Measurements from ENCODE around the gene PSMA2.

The PSMA2 gene

DNA sequence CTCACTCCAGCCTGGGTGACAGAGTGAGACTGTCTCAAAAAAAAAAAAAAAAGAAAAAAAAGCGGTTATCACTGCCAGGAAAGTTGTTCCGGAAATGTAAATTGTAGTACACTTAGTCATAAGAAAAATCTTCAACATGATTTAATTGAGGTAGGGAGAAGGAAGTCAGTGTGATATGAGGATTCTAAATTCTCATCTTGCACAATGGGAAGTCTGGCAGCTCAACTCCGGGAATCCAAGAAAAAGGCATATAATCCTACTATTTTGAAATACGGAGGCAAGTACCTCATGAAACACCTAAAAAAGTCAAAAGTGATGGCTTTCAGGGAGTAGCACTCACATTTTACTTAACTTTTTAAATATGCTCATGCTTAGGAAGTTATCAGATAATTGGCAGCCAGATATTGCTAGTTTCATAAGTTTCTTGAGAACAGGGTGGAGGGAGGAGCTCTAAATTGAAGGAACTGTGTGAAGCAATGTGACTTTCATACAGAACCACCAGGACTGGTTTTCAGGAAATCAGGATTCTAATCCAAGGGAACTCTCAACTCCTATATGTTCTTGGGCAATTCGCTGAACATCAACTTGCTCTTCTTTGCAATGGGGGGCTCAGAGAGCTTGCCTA lies 17.4 kb downstream of the PSMA2 start:
- Histone ChIP-seq H3K27ac (replicated peaks) (no peak overlapping the region), H3K4me3 (replicated peaks; ENCODE audit: insufficient read depth, low read length) (no peak overlapping the region), H3K27me3 (ENCODE audit: insufficient read depth, poor library complexity, severe bottlenecking) (no peaks in the 10 kb centered on the region)
- TF ChIP-seq GABPA (IDR thresholded peaks at IDR 0.05; ENCODE audit: low read depth) (no peak), SPI1 (IDR thresholded peaks at IDR 0.05; ENCODE audit: borderline replicate concordance, low read depth) (no peak)
- no peak for DNase-seq (ENCODE audit: low read depth in 1 of 2, low spot score in 1 of 2)

DNA sequence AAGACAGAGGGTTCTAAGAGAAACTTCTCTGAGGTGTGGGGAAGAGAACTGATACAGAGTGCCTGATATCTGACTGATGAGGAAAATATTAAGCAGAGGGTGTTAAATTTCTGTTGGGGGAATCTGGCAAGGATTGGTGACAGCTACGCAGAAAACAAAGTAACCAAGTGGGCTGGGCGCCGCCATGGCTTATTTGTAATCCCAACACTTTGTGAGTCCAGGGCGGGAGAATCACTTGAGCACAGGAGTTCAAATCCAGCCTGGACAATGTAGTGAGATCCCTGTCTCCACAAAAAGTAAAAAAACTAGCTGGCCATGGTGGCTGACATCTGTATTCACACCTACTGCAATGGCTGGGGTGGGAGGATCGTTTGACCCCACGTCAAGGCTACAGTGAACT lies 18.0 kb downstream of the PSMA2 start:
- TF ChIP-seq POLR2AphosphoS5 (IDR thresholded peaks at IDR 0.05; ENCODE audit: low read depth) (no peak), GABPA (IDR thresholded peaks at IDR 0.05; ENCODE audit: low read depth) (no peak), SPI1 (IDR thresholded peaks at IDR 0.05; ENCODE audit: borderline replicate concordance, low read depth) (no peak)
- TF ChIP-seq, protein P1, sequence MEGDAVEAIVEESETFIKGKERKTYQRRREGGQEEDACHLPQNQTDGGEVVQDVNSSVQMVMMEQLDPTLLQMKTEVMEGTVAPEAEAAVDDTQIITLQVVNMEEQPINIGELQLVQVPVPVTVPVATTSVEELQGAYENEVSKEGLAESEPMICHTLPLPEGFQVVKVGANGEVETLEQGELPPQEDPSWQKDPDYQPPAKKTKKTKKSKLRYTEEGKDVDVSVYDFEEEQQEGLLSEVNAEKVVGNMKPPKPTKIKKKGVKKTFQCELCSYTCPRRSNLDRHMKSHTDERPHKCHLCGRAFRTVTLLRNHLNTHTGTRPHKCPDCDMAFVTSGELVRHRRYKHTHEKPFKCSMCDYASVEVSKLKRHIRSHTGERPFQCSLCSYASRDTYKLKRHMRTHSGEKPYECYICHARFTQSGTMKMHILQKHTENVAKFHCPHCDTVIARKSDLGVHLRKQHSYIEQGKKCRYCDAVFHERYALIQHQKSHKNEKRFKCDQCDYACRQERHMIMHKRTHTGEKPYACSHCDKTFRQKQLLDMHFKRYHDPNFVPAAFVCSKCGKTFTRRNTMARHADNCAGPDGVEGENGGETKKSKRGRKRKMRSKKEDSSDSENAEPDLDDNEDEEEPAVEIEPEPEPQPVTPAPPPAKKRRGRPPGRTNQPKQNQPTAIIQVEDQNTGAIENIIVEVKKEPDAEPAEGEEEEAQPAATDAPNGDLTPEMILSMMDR (IDR thresholded peaks at IDR 0.05; ENCODE audit: insufficient read depth, low read length) = no peak
- TF ChIP-seq, protein P2, sequence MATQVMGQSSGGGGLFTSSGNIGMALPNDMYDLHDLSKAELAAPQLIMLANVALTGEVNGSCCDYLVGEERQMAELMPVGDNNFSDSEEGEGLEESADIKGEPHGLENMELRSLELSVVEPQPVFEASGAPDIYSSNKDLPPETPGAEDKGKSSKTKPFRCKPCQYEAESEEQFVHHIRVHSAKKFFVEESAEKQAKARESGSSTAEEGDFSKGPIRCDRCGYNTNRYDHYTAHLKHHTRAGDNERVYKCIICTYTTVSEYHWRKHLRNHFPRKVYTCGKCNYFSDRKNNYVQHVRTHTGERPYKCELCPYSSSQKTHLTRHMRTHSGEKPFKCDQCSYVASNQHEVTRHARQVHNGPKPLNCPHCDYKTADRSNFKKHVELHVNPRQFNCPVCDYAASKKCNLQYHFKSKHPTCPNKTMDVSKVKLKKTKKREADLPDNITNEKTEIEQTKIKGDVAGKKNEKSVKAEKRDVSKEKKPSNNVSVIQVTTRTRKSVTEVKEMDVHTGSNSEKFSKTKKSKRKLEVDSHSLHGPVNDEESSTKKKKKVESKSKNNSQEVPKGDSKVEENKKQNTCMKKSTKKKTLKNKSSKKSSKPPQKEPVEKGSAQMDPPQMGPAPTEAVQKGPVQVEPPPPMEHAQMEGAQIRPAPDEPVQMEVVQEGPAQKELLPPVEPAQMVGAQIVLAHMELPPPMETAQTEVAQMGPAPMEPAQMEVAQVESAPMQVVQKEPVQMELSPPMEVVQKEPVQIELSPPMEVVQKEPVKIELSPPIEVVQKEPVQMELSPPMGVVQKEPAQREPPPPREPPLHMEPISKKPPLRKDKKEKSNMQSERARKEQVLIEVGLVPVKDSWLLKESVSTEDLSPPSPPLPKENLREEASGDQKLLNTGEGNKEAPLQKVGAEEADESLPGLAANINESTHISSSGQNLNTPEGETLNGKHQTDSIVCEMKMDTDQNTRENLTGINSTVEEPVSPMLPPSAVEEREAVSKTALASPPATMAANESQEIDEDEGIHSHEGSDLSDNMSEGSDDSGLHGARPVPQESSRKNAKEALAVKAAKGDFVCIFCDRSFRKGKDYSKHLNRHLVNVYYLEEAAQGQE (IDR thresholded peaks at IDR 0.05; ENCODE audit: insufficient replicate concordance, low read depth) = no peak
- peak overlapping the region; percentile 20 for H3K27ac ChIP-seq (replicated peaks)
- no peaks in the 10 kb centered on the region for H3K27me3 ChIP-seq (ENCODE audit: insufficient read depth, poor library complexity, severe bottlenecking)
- DNase-seq (ENCODE audit: low read depth in 1 of 2, low spot score in 1 of 2) = no peak
- H3K4me3 ChIP-seq (replicated peaks; ENCODE audit: insufficient read depth, low read length) = no peak overlapping the region

DNA sequence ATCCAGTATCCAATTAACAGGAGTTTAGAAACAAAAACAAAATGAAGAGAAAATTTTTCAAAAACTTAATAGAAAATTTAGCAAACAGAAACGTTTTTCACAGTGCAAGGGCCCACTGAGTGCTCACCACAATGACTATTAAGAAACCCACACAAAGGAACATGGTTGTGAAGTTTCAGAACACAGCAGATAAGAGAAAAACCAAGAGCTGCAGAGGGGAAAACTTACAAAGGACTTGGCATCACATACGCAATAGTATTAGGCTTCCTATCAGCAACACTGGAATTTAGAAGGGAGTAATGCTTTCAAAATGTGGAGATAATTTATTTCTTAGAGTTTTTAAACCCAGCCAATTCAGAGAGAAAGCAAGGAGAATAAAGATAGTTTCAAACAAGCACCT lies 18.4 kb downstream of the PSMA2 start:
- DNase-seq (ENCODE audit: low read depth in 1 of 2, low spot score in 1 of 2) = no peak
- no peak for TF ChIP-seq POLR2AphosphoS5 (IDR thresholded peaks at IDR 0.05; ENCODE audit: low read depth)
- TF ChIP-seq, protein P2 (IDR thresholded peaks at IDR 0.05; ENCODE audit: insufficient replicate concordance, low read depth) = no peak
- TF ChIP-seq, protein P1 (IDR thresholded peaks at IDR 0.05; ENCODE audit: insufficient read depth, low read length) = no peak
- no peak for TF ChIP-seq SPI1 (IDR thresholded peaks at IDR 0.05; ENCODE audit: borderline replicate concordance, low read depth)
- TF ChIP-seq GABPA (IDR thresholded peaks at IDR 0.05; ENCODE audit: low read depth) = no peak
- H3K4me3 ChIP-seq (replicated peaks; ENCODE audit: insufficient read depth, low read length) = no peak overlapping the region
- H3K27ac ChIP-seq (replicated peaks) = peak overlapping the region; percentile 20
- H3K27me3 ChIP-seq (ENCODE audit: insufficient read depth, poor library complexity, severe bottlenecking) = no peaks in the 10 kb centered on the region

DNA sequence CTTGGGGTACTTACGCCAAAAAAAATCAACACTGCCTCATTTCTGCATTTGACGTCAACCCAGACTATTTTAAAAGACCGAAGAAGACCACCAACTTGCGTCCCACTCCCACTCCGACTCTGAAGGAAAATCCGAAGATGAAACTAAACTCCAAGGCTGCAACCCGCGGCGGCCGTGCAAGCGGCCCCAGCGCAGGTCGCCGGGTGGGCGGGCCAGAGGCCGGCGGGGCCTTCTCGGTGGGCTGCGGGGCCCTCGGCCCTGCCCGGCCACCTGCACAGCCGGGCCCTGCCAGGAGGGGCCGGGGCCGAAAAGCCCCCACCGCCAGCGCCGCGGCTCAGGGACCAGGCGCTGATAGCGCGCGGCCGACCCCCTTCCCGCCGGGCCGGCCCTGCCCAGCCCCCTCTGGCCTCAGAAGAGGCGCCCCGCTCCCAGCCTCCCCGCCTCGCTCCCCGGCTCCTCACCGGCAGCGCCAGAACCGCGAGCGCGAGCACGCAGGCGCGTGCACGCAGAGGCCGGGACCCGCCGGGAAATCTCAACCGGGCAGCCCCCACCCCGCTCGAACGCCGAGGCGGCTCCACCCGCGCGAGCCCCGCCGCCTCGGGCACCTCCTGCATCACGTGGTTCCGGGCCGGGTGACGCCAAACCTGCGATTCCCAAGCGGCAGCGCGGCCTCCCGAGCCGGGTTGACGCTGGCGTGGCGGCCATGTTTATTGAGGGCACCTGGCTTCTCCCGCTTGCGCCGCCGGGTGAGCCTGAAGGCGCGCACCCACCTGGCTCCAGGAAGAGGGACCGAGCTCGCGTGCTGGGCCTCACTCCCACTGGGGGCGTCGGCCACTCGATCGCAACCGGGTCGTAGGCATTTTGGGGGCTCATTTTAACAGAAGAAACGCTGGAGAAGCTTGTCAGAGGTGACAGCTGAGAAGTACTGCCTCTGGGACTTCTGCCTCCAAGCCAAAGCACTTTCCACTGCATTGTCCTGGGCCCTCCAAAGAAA lies 20.2 kb downstream of the PSMA2 start, which contains the start of gene C7orf25:
C7orf25 (minus strand) TSS at position 617 of the 994 bp plus-strand sequence. CDS start 1,170 bp downstream, outside the sequence.
- peak within 1 kb of the TSS; percentile 74 for H3K27ac ChIP-seq (replicated peaks)
- H3K27me3 ChIP-seq (ENCODE audit: insufficient read depth, poor library complexity, severe bottlenecking) = no peaks in the 10 kb centered on the region
- peak; percentile 83 to 96 for DNase-seq (ENCODE audit: low read depth in 1 of 2, low spot score in 1 of 2)
- TF ChIP-seq, protein P1 (IDR thresholded peaks at IDR 0.05; ENCODE audit: insufficient read depth, low read length) = no peak
- no peak for TF ChIP-seq SPI1 (IDR thresholded peaks at IDR 0.05; ENCODE audit: borderline replicate concordance, low read depth)
- TF ChIP-seq GABPA (IDR thresholded peaks at IDR 0.05; ENCODE audit: low read depth) = peak; percentile 66
- peak; percentile 86 for TF ChIP-seq POLR2AphosphoS5 (IDR thresholded peaks at IDR 0.05; ENCODE audit: low read depth)
- TF ChIP-seq, protein P2 (IDR thresholded peaks at IDR 0.05; ENCODE audit: insufficient replicate concordance, low read depth) = peak; percentile 22
- H3K4me3 ChIP-seq (replicated peaks; ENCODE audit: insufficient read depth, low read length) = peak within 1 kb of the TSS; percentile 67

Measured in HL-60 (cell line).